ENCODE data around the gene DDHD1. TPM values are rescaled to one million over a fixed set of nuclear protein-coding genes. Genes with fewer than 3 reads are reported as not detected.

DDHD1 gene
- total RNA-seq, 1 experiment from 2014 or later: 20.0 TPM

DNA sequence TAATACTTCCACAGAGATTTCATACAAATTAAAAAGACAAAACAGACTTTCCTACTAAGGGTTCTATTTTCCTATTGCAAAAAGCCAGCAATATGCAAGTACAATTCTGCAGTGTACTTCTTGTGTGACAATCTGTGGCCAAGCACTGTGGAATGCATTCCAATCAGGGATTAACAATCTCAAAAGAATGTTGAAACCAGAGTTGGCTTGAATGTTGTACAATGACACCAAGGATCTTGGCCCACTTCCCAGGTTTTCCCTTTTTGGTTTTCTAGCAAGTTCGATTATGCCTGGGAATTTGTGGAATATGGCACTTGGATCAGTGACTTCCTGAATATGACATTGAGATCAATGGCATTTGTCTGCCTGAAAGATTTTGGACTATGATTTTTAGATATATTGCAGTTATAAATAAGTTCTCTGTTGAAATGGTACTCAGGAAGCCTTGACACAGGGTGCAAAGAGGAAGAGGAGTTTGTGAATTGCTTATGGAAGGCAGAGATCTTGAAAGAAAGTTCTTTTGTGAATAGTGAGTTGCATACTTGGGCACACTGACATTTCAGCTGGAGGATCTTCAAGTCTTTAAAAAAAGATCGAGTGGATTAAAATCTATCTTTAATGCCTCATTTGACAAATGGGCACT, 120.8 kb downstream of the DDHD1 start:
- peaks cover 6% of the 10 kb centered on the region for H3K36me3 Mint-ChIP-seq
- TF ChIP-seq SMAD3 (CRISPR knock-in tag; IDR thresholded peaks at IDR 0.05; ENCODE audit: borderline replicate concordance): no peak
- TF ChIP-seq, protein P1, sequence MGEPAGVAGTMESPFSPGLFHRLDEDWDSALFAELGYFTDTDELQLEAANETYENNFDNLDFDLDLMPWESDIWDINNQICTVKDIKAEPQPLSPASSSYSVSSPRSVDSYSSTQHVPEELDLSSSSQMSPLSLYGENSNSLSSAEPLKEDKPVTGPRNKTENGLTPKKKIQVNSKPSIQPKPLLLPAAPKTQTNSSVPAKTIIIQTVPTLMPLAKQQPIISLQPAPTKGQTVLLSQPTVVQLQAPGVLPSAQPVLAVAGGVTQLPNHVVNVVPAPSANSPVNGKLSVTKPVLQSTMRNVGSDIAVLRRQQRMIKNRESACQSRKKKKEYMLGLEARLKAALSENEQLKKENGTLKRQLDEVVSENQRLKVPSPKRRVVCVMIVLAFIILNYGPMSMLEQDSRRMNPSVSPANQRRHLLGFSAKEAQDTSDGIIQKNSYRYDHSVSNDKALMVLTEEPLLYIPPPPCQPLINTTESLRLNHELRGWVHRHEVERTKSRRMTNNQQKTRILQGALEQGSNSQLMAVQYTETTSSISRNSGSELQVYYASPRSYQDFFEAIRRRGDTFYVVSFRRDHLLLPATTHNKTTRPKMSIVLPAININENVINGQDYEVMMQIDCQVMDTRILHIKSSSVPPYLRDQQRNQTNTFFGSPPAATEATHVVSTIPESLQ (CRISPR knock-in tag; IDR thresholded peaks at IDR 0.05): no peak
- no peak for TF ChIP-seq KAT7 (CRISPR knock-in tag; IDR thresholded peaks at IDR 0.05; ENCODE audit: borderline replicate concordance)
- TF ChIP-seq, protein P2, sequence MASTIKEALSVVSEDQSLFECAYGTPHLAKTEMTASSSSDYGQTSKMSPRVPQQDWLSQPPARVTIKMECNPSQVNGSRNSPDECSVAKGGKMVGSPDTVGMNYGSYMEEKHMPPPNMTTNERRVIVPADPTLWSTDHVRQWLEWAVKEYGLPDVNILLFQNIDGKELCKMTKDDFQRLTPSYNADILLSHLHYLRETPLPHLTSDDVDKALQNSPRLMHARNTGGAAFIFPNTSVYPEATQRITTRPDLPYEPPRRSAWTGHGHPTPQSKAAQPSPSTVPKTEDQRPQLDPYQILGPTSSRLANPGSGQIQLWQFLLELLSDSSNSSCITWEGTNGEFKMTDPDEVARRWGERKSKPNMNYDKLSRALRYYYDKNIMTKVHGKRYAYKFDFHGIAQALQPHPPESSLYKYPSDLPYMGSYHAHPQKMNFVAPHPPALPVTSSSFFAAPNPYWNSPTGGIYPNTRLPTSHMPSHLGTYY (CRISPR knock-in tag; IDR thresholded peaks at IDR 0.05): no peak
- TF ChIP-seq, protein P3, sequence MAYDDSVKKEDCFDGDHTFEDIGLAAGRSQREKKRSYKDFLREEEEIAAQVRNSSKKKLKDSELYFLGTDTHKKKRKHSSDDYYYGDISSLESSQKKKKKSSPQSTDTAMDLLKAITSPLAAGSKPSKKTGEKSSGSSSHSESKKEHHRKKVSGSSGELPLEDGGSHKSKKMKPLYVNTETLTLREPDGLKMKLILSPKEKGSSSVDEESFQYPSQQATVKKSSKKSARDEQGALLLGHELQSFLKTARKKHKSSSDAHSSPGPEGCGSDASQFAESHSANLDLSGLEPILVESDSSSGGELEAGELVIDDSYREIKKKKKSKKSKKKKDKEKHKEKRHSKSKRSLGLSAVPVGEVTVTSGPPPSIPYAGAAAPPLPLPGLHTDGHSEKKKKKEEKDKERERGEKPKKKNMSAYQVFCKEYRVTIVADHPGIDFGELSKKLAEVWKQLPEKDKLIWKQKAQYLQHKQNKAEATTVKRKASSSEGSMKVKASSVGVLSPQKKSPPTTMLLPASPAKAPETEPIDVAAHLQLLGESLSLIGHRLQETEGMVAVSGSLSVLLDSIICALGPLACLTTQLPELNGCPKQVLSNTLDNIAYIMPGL (CRISPR knock-in tag; IDR thresholded peaks at IDR 0.05): no peak
- no peak for TF ChIP-seq ESRRA (CRISPR knock-in tag; IDR thresholded peaks at IDR 0.05; ENCODE audit: borderline replicate concordance)
- TF ChIP-seq SOX15 (CRISPR knock-in tag; IDR thresholded peaks at IDR 0.05): no peak
- TF ChIP-seq EMX1 (CRISPR knock-in tag; IDR thresholded peaks at IDR 0.05): no peak
- TF ChIP-seq, protein P4, sequence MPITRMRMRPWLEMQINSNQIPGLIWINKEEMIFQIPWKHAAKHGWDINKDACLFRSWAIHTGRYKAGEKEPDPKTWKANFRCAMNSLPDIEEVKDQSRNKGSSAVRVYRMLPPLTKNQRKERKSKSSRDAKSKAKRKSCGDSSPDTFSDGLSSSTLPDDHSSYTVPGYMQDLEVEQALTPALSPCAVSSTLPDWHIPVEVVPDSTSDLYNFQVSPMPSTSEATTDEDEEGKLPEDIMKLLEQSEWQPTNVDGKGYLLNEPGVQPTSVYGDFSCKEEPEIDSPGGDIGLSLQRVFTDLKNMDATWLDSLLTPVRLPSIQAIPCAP (CRISPR knock-in tag; IDR thresholded peaks at IDR 0.05): no peak
- no peak for TF ChIP-seq TP53 (CRISPR knock-in tag; IDR thresholded peaks at IDR 0.05)
- H3K4me1 Mint-ChIP-seq: no peaks in the 10 kb centered on the region
- ATAC-seq (no peak), DNase-seq (ENCODE audit: low spot score) (no peak)
- no peak overlapping the region for H3K4me3 Mint-ChIP-seq
- POLR2A ChIA-PET: no interaction called here
- H3K9me3 Mint-ChIP-seq: peaks cover 5% of the 10 kb centered on the region
- CTCF ChIA-PET: no interaction called here
- H3K27me3 Mint-ChIP-seq (ENCODE audit: low read depth): no peaks in the 10 kb centered on the region
- H3K27ac Mint-ChIP-seq: no peak overlapping the region; the same call in 1 of the 2 replicates

DNA sequence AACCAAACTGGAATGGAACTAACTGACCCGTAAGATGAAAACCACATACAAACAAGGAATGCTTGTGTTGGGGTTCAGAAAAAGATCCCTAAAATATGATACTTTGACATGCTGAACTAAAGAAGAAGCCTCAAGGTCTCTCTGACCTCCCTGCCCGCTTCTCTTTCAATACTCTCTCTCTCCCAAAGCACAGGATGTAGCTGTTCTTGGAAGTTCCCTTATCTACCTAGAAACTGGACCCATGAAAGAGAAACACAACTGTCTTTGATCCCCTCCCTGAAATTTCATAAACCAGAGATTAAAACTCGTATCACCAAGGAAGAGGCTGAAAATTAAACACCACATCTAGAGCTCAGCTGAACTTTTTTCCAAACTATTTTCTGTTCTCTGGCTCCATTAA, 125.6 kb downstream of the DDHD1 start:
- H3K36me3 Mint-ChIP-seq: no peaks in the 10 kb centered on the region
- ChIA-PET CTCF (no interaction called here), POLR2A (no interaction called here)
- no peak for DNase-seq (ENCODE audit: low spot score)
- no peaks in the 10 kb centered on the region for H3K27me3 Mint-ChIP-seq (ENCODE audit: low read depth)
- no peak for ATAC-seq
- peaks cover 5% of the 10 kb centered on the region; the same call in 1 of the 2 replicates for H3K4me1 Mint-ChIP-seq
- peaks cover 3% of the 10 kb centered on the region; the same call in 1 of the 2 replicates for H3K9me3 Mint-ChIP-seq
- no peak overlapping the region for H3K27ac Mint-ChIP-seq
- no peak overlapping the region for H3K4me3 Mint-ChIP-seq
- TF ChIP-seq, protein P5, sequence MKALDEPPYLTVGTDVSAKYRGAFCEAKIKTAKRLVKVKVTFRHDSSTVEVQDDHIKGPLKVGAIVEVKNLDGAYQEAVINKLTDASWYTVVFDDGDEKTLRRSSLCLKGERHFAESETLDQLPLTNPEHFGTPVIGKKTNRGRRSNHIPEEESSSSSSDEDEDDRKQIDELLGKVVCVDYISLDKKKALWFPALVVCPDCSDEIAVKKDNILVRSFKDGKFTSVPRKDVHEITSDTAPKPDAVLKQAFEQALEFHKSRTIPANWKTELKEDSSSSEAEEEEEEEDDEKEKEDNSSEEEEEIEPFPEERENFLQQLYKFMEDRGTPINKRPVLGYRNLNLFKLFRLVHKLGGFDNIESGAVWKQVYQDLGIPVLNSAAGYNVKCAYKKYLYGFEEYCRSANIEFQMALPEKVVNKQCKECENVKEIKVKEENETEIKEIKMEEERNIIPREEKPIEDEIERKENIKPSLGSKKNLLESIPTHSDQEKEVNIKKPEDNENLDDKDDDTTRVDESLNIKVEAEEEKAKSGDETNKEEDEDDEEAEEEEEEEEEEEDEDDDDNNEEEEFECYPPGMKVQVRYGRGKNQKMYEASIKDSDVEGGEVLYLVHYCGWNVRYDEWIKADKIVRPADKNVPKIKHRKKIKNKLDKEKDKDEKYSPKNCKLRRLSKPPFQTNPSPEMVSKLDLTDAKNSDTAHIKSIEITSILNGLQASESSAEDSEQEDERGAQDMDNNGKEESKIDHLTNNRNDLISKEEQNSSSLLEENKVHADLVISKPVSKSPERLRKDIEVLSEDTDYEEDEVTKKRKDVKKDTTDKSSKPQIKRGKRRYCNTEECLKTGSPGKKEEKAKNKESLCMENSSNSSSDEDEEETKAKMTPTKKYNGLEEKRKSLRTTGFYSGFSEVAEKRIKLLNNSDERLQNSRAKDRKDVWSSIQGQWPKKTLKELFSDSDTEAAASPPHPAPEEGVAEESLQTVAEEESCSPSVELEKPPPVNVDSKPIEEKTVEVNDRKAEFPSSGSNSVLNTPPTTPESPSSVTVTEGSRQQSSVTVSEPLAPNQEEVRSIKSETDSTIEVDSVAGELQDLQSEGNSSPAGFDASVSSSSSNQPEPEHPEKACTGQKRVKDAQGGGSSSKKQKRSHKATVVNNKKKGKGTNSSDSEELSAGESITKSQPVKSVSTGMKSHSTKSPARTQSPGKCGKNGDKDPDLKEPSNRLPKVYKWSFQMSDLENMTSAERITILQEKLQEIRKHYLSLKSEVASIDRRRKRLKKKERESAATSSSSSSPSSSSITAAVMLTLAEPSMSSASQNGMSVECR (CRISPR knock-in tag; IDR thresholded peaks at IDR 0.05; ENCODE audit: borderline replicate concordance): no peak
- TF ChIP-seq, protein P6, sequence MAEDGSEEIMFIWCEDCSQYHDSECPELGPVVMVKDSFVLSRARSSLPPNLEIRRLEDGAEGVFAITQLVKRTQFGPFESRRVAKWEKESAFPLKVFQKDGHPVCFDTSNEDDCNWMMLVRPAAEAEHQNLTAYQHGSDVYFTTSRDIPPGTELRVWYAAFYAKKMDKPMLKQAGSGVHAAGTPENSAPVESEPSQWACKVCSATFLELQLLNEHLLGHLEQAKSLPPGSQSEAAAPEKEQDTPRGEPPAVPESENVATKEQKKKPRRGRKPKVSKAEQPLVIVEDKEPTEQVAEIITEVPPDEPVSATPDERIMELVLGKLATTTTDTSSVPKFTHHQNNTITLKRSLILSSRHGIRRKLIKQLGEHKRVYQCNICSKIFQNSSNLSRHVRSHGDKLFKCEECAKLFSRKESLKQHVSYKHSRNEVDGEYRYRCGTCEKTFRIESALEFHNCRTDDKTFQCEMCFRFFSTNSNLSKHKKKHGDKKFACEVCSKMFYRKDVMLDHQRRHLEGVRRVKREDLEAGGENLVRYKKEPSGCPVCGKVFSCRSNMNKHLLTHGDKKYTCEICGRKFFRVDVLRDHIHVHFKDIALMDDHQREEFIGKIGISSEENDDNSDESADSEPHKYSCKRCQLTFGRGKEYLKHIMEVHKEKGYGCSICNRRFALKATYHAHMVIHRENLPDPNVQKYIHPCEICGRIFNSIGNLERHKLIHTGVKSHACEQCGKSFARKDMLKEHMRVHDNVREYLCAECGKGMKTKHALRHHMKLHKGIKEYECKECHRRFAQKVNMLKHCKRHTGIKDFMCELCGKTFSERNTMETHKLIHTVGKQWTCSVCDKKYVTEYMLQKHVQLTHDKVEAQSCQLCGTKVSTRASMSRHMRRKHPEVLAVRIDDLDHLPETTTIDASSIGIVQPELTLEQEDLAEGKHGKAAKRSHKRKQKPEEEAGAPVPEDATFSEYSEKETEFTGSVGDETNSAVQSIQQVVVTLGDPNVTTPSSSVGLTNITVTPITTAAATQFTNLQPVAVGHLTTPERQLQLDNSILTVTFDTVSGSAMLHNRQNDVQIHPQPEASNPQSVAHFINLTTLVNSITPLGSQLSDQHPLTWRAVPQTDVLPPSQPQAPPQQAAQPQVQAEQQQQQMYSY (CRISPR knock-in tag; IDR thresholded peaks at IDR 0.05): no peak
- TF ChIP-seq ZBTB21 (CRISPR knock-in tag; IDR thresholded peaks at IDR 0.05; ENCODE audit: borderline replicate concordance): no peak
- TF ChIP-seq, protein P1 (CRISPR knock-in tag; IDR thresholded peaks at IDR 0.05): no peak
- TF ChIP-seq NR1H2 (CRISPR knock-in tag; IDR thresholded peaks at IDR 0.05): no peak
- TF ChIP-seq, protein P7, sequence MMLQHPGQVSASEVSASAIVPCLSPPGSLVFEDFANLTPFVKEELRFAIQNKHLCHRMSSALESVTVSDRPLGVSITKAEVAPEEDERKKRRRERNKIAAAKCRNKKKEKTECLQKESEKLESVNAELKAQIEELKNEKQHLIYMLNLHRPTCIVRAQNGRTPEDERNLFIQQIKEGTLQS (CRISPR knock-in tag; conservative IDR thresholded peaks at IDR 0.05): no peak
- no peak for TF ChIP-seq NR3C1 (CRISPR knock-in tag; conservative IDR thresholded peaks at IDR 0.05; ENCODE audit: low read depth)
